Esophagus squamous epithelium (tissue), 5 donors: ENCODE measurements around the gene GAS2L2. TPM values are rescaled to one million over a fixed set of nuclear protein-coding genes. Genes with fewer than 3 reads are reported as not detected.

Experiments
- DNase-seq: peaks from one replicate; lab custom pipeline; 2025; lab: John Stamatoyannopoulos, UW
- H3K27ac ChIP-seq, 4 donors: fragments of 200-600 bp; sonication (generic); one replicate each; pipeline ENCODE4 v1.5.1; 2016 to 2019; ENCODE audit warnings: mild to moderate bottlenecking in 1 of 4
- H3K27me3 ChIP-seq, 4 donors: fragments of 200-600 bp; sonication (generic); 1 replicate in 3 of 4; 2 replicates in 1 of 4; pipeline versions ENCODE4 v1.5.1 to v1.6.0; 2017 to 2021; ENCODE audit warnings: antibody characterized with exemption in 1 of 4
- H3K36me3 ChIP-seq, 3 donors: fragments of 200-600 bp; sonication (generic); one replicate each; pipeline ENCODE4 v1.5.1; 2016 to 2019
- H3K4me1 ChIP-seq, 3 donors: fragments of 200-600 bp; sonication (generic); one replicate each; pipeline ENCODE4 v1.5.1; 2017 to 2019
- H3K4me3 ChIP-seq, 4 donors: fragments of 200-600 bp; sonication (generic); 1 replicate in 3 of 4; 2 replicates in 1 of 4; pipeline ENCODE4 v1.5.1; 2016 to 2019; ENCODE audit warnings: mild to moderate bottlenecking in 2 of 4, moderate library complexity in 1 of 4
- H3K9me3 ChIP-seq, 3 donors: fragments of 200-600 bp; sonication (generic); one replicate each; pipeline ENCODE4 v1.5.1; 2016 to 2019
- CTCF ChIP-seq, 6 experiments: fragments of 450-650 bp in 4 of 6; fragments of 200-600 bp in 2 of 6; sonication (generic) in 2 of 6; IDR thresholded peaks; one replicate each; pipeline ENCODE4 v1.5.1; 2016 to 2019; ENCODE audit warnings: antibody characterized with exemption in 6 of 6, mild to moderate bottlenecking in 4 of 6, moderate library complexity in 4 of 6
- POLR2A ChIP-seq, 4 donors: fragments of 450-650 bp; IDR thresholded peaks; one replicate each; pipeline ENCODE4 v1.6.1; 2017; ENCODE audit warnings: antibody characterized with exemption in 4 of 4, mild to moderate bottlenecking in 4 of 4, moderate library complexity in 3 of 4
- WGBS, 2 donors: methylation state at CpG; one replicate each; pipeline ENCODE4 v1.1.5; 2018; 5-methylcytosine and 5-hydroxymethylcytosine counted together
- intact Hi-C: fragments of 100-400 bp; cut with DNase I; formaldehyde crosslinking; loops from one replicate; pipeline ENCODE4 v1.15.0; 2022
- total RNA-seq, 4 donors: library from RNA; depleted of rRNA; stranded (reverse); fragments of >200 nt; gene quantifications; one replicate each; pipeline ENCODE4 v1.1.0, GENCODE V29; 2016
- donor health status: DM: yes; HTN: yes; CAD: no.

The GAS2L2 gene
- total RNA-seq, 4 donors from 2014 or later: not detected

GRCh38 chr17:35764123-35764991 lies 11.3 kb upstream of the GAS2L2 start:
- WGBS, 2 donors: 4 to 19% methylated on average over 14 to 48 of the region's 75 CpGs
- intact Hi-C loops: loop anchor here (2.0 kb wide), 1 partner anchor 40 kb away; no protein-coding TSS in a partner anchor
- H3K4me1 ChIP-seq: peaks cover 5 to 20% (median 14%) of the 10 kb centered on the region in 3 donors
- no peak for TF ChIP-seq POLR2A (IDR thresholded peaks at IDR 0.05)
- TF ChIP-seq CTCF (IDR thresholded peaks at IDR 0.05): peak; percentile 90 to 98 (median 96)
- DNase-seq: no peak
- H3K27ac ChIP-seq: peak overlapping the region in 2 of 4 donors; percentile 32 to 60
- peak overlapping the region; percentile 39 to 72 (median 48) for H3K4me3 ChIP-seq
- no peaks in the 10 kb centered on the region for H3K9me3 ChIP-seq
- no peaks in the 10 kb centered on the region for H3K27me3 ChIP-seq
- H3K36me3 ChIP-seq: no peaks in the 10 kb centered on the region

GRCh38 chr17:35763767-35764122 lies 10.7 kb upstream of the GAS2L2 start:
- Histone ChIP-seq H3K27me3 (no peaks in the 10 kb centered on the region), H3K4me3 (peak overlapping the region; percentile 39 to 72 (median 48)), H3K4me1 (peaks cover 5 to 20% (median 14%) of the 10 kb centered on the region in 3 donors), H3K9me3 (no peaks in the 10 kb centered on the region), H3K27ac (no peak overlapping the region), H3K36me3 (no peaks in the 10 kb centered on the region)
- TF ChIP-seq CTCF (IDR thresholded peaks at IDR 0.05) (no peak), POLR2A (IDR thresholded peaks at IDR 0.05) (no peak)
- intact Hi-C loops: loop anchor here (2.0 kb wide), 1 partner anchor 41 kb away; no protein-coding TSS in a partner anchor
- no peak for DNase-seq
- 28 to 29% methylated on average over 17 of the region's 17 CpGs for WGBS, 2 donors

GRCh38 chr17:35761601-35762000 lies 8.6 kb upstream of the GAS2L2 start:
- H3K27ac ChIP-seq: no peak overlapping the region
- no peak overlapping the region for H3K4me3 ChIP-seq
- H3K4me1 ChIP-seq: peaks cover 5 to 20% (median 14%) of the 10 kb centered on the region in 3 donors
- no peaks in the 10 kb centered on the region for H3K9me3 ChIP-seq
- intact Hi-C loops: no loop called here
- no peak for TF ChIP-seq POLR2A (IDR thresholded peaks at IDR 0.05)
- 74% methylated on average over 5 of the region's 5 CpGs for WGBS, 2 donors
- no peak for DNase-seq
- H3K36me3 ChIP-seq: no peaks in the 10 kb centered on the region
- no peaks in the 10 kb centered on the region for H3K27me3 ChIP-seq

GRCh38 chr17:35760587-35760986 lies 7.5 kb upstream of the GAS2L2 start, which contains the start of gene C17orf50:
C17orf50 (plus strand) TSS chr17:35760887; CDS start chr17:35760942, 55 bp downstream.
- Histone ChIP-seq H3K9me3 (no peaks in the 10 kb centered on the region), H3K4me1 (peaks cover 5 to 20% (median 14%) of the 10 kb centered on the region in 3 donors), H3K4me3 (no peak within 1 kb of the TSS), H3K27ac (no peak within 1 kb of the TSS), H3K27me3 (no peaks in the 10 kb centered on the region), H3K36me3 (no peaks in the 10 kb centered on the region)
- WGBS, 2 donors: 83% methylated on average over 1 of the region's 1 CpG; no CpG with 5 or more reads in 1 of the 2 donors
- no peak for DNase-seq
- TF ChIP-seq CTCF (IDR thresholded peaks at IDR 0.05) (no peak), POLR2A (IDR thresholded peaks at IDR 0.05) (no peak)
- intact Hi-C loops: no loop called here

- H3K27me3 ChIP-seq: peaks cover 0 to 18% (median 0%) of the 10 kb centered on the region in 4 donors
- DNase-seq: no peak
- no peaks in the 10 kb centered on the region for H3K36me3 ChIP-seq
- no peak overlapping the region for H3K4me3 ChIP-seq
- peaks cover 0 to 10% (median 8%) of the 10 kb centered on the region in 3 donors for H3K4me1 ChIP-seq
- no peak overlapping the region for H3K27ac ChIP-seq
- TF ChIP-seq POLR2A (IDR thresholded peaks at IDR 0.05) (no peak), CTCF (IDR thresholded peaks at IDR 0.05) (no peak)
- intact Hi-C loops: no loop called here
- H3K9me3 ChIP-seq: no peaks in the 10 kb centered on the region
These were observed 4.2 kb upstream of the GAS2L2 start for GRCh38 chr17:35757243-35757642.
